Activated naive CD4-positive, alpha-beta T cell treated with anti-CD3 and anti-CD28 coated beads, Interleukin-2, amount 10 ng/mL, durations not matched to agents 7 days and 5 days (primary cell): ENCODE measurements around the gene SLIRP.
"Not testable (repeated sequence)": the region's sequence is repeated elsewhere in the genome, so short reads cannot be mapped to it uniquely, and the experiment has no call there.

Experiments
- CTCF ChIA-PET: fragments of 350-600 bp; sonication (Branson Sonifier 250); formaldehyde crosslinking; loops from one replicate; lab custom pipeline; 2021; ENCODE audit warnings: antibody characterized with exemption; lab: Charles Lee
- DNase-seq: peaks from one replicate; pipeline ENCODE4 v3.0.0-alpha.2; 2020
- H3K27ac Mint-ChIP-seq: one replicate; pipeline ENCODE4 v1.8.0; 2021; ENCODE audit warnings: mild to moderate bottlenecking, moderate library complexity, mixed read lengths
- H3K27me3 Mint-ChIP-seq: one replicate; pipeline ENCODE4 v1.8.0; 2021; ENCODE audit warnings: mild to moderate bottlenecking, mixed read lengths
- H3K36me3 Mint-ChIP-seq: one replicate; pipeline ENCODE4 v1.8.0; 2021; ENCODE audit warnings: mixed read lengths
- H3K4me1 Mint-ChIP-seq: one replicate; pipeline ENCODE4 v1.8.0; 2021; ENCODE audit warnings: mixed read lengths
- H3K4me3 Mint-ChIP-seq: one replicate; pipeline ENCODE4 v1.8.0; 2021; ENCODE audit warnings: mild to moderate bottlenecking, moderate library complexity, mixed read lengths
- H3K9me3 Mint-ChIP-seq: one replicate; pipeline ENCODE4 v1.8.0; 2021; ENCODE audit warnings: mixed read lengths

The SLIRP gene

GRCh38 chr14:77710364-77710763, 2.5 kb downstream of the SLIRP start:
- Mint-ChIP-seq H3K27me3 (no peaks in the 10 kb centered on the region), H3K27ac (no peak overlapping the region), H3K4me3 (no peak overlapping the region), H3K4me1 (peaks cover 42% of the 10 kb centered on the region), H3K36me3 (peaks cover 31% of the 10 kb centered on the region), H3K9me3 (no peaks in the 10 kb centered on the region)
- CTCF ChIA-PET, result interaction anchor here (1.3 kb wide), 1 partner anchor 251 kb away, joined by 3 read pairs; no protein-coding TSS in a partner anchor
- no peak for DNase-seq

GRCh38 chr14:77714926-77715325, 7.0 kb downstream of the SLIRP start:
- Mint-ChIP-seq H3K36me3 (peaks cover 36% of the 10 kb centered on the region), H3K4me3 (no peak overlapping the region), H3K27ac (no peak overlapping the region), H3K9me3 (no peaks in the 10 kb centered on the region), H3K4me1 (peaks cover 11% of the 10 kb centered on the region), H3K27me3 (no peaks in the 10 kb centered on the region)
- no peak for DNase-seq
- CTCF ChIA-PET, result interaction anchor here (0.9 kb wide), 1 partner anchor 256 kb away, joined by 3 read pairs; no protein-coding TSS in a partner anchor

- no peak overlapping the region for H3K4me3 Mint-ChIP-seq
- no peaks in the 10 kb centered on the region for H3K27me3 Mint-ChIP-seq
- peaks cover 44% of the 10 kb centered on the region for H3K36me3 Mint-ChIP-seq
- peaks cover 1% of the 10 kb centered on the region for H3K4me1 Mint-ChIP-seq
- no peaks in the 10 kb centered on the region for H3K9me3 Mint-ChIP-seq
- DNase-seq, result no peak
- no peak overlapping the region for H3K27ac Mint-ChIP-seq
- CTCF ChIA-PET, result no interaction called here
Measured at GRCh38 chr14:77717608-77718305, 9.9 kb downstream of the SLIRP start.

- DNase-seq, result no peak
- CTCF ChIA-PET, result interaction anchor here (1.1 kb wide), 1 partner anchor 15 kb away, joined by 3 read pairs; no protein-coding TSS in a partner anchor
- H3K4me3 Mint-ChIP-seq, result no peak overlapping the region
- no peaks in the 10 kb centered on the region for H3K9me3 Mint-ChIP-seq
- no peaks in the 10 kb centered on the region for H3K4me1 Mint-ChIP-seq
- peaks cover 49% of the 10 kb centered on the region for H3K36me3 Mint-ChIP-seq
- no peak overlapping the region for H3K27ac Mint-ChIP-seq
- H3K27me3 Mint-ChIP-seq, result no peaks in the 10 kb centered on the region
Measured at GRCh38 chr14:77721437-77721836, 13.5 kb downstream of the SLIRP start.

GRCh38 chr14:77722301-77722700, 14.4 kb downstream of the SLIRP start:
- H3K27ac Mint-ChIP-seq, result no peak overlapping the region
- H3K4me3 Mint-ChIP-seq, result no peak overlapping the region
- CTCF ChIA-PET, result no interaction called here
- no peaks in the 10 kb centered on the region for H3K9me3 Mint-ChIP-seq
- H3K36me3 Mint-ChIP-seq, result peaks cover 53% of the 10 kb centered on the region
- no peaks in the 10 kb centered on the region for H3K4me1 Mint-ChIP-seq
- DNase-seq, result no peak
- no peaks in the 10 kb centered on the region for H3K27me3 Mint-ChIP-seq

DNA sequence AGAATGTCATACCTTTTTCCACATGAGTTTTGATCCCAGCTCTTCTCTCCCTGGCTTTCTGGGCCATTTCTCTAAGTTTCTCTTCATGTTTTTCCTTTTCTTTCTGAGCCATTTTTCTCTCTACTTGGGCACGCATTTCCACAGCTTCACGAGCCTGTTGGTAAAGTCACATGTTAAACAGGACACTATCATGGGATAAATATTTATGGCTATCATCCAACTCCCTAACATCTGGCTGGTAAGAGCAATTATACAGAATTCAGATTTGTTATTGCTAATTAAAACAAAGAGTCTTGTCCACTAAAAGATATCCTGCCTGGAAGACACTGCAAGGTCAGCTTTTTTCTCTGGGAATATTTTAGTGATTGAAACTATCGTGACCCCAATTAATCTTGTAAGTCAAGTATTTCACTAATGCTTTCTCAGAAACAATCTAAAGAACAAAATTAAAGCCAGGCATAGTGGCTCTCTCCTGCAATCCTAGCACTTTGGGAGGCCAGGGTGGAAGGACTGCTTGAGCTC, 23.1 kb downstream of the SLIRP start:
- H3K4me3 Mint-ChIP-seq, result no peak overlapping the region
- DNase-seq, result no peak
- H3K27ac Mint-ChIP-seq, result no peak overlapping the region
- CTCF ChIA-PET, result no interaction called here
- no peaks in the 10 kb centered on the region for H3K4me1 Mint-ChIP-seq
- H3K27me3 Mint-ChIP-seq, result no peaks in the 10 kb centered on the region
- H3K36me3 Mint-ChIP-seq, result peaks cover 65% of the 10 kb centered on the region
- H3K9me3 Mint-ChIP-seq, result no peaks in the 10 kb centered on the region

DNA sequence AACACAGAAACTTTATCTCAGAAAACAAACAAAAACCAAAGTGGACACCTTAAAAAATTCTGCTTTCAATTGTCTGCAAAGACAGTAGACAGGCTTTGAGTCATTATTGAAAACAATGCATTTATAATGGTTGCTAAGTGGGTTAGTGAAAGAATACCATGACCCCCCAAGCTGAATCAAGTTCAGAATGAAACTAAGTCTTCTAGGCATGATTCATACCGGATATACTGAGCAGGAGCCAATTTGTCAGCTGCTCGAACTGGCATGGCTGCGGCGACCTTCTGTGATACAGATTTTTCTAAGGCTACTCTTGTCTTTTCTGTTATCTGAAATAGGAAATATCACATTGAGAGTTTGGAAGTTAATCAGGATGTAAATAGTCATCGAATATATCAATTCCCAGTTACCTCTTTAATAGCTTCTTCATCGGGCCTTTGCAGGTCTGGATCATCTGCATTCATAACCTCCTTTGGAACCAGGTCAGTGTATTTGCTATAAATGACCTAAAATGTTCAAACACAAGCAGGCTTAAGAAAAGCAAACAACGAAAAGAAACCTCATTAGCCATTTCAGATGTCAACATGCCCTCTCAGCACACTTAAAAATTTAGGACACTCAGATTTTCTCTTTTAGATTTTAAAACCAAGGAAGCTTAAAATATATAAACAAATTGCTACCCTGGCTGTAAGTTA, 30.8 kb downstream of the SLIRP start:
- Mint-ChIP-seq H3K9me3 (no peaks in the 10 kb centered on the region), H3K36me3 (peaks cover 46% of the 10 kb centered on the region), H3K27me3 (no peaks in the 10 kb centered on the region), H3K27ac (no peak overlapping the region), H3K4me1 (peaks cover 10% of the 10 kb centered on the region), H3K4me3 (no peak overlapping the region)
- CTCF ChIA-PET, result interaction anchor here (0.6 to 0.8 kb wide), 3 partner anchors 21 to 279 kb away, joined by 3 read pairs; no protein-coding TSS in a partner anchor
- DNase-seq, result no peak

- no peak overlapping the region for H3K4me3 Mint-ChIP-seq
- no peaks in the 10 kb centered on the region for H3K27me3 Mint-ChIP-seq
- CTCF ChIA-PET, result interaction anchor here (1.0 kb wide), 1 partner anchor 282 kb away, joined by 3 read pairs; no protein-coding TSS in a partner anchor
- peak overlapping the region; percentile 9 for H3K27ac Mint-ChIP-seq
- peaks cover 41% of the 10 kb centered on the region for H3K36me3 Mint-ChIP-seq
- H3K4me1 Mint-ChIP-seq, result peaks cover 10% of the 10 kb centered on the region
- H3K9me3 Mint-ChIP-seq, result no peaks in the 10 kb centered on the region
- no peak for DNase-seq
Measured at GRCh38 chr14:77741438-77741837, 33.5 kb downstream of the SLIRP start.

DNA sequence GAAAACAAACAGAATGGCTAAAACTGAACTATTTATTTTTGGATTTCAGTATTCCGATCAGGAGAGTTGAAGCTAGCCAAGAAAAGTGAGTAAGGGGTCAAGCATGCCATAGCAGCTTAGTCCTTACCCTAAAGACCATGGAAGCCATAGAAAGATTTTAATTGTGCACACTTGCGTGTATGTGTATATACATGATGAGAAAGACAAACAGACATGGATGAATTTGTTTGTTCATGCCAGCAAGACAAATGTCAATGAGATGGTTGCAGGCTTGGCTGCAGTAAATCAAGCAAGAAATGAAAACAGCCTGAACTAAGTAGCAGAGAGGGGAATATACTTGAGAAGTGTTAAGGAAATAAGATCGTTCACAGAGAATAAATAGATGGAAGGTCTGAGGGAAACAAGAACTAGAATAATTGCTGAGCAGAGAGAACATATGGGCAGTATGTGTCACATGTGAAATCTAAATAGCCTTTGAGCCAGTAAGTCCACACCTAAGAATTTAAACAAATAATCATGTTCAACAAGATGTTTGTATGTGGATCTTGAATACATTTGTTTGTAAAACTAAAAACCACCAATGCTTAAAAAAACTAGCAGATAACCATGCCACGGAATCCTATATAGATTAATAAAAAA, 38.3 kb downstream of the SLIRP start:
- Mint-ChIP-seq H3K9me3 (no peaks in the 10 kb centered on the region), H3K4me3 (no peak overlapping the region), H3K27me3 (no peaks in the 10 kb centered on the region), H3K36me3 (peaks cover 53% of the 10 kb centered on the region), H3K27ac (no peak overlapping the region), H3K4me1 (peaks cover 8% of the 10 kb centered on the region)
- CTCF ChIA-PET, result no interaction called here
- DNase-seq, result no peak

DNA sequence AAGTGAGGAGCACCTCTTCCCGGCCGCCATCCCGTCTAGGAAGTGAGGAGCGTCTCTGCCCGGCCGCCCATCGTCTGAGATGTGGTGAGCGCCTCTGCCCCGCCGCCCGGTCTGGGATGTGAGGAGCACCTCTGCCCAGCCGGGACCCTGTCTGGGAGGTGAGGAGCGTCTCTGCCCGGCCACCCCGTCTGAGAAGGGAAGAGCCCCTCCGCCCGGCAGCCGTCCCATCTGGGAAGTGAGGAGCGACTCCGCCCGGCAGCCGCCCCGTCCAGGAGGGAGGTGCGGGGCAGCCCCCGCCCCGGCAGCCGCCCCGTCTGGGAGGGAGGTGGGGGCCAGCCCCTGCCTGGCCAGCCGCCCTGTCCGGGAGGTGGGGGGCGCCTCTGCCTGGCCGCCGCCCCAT, 39.5 kb downstream of the SLIRP start:
- H3K4me3 Mint-ChIP-seq, CTCF ChIA-PET, H3K27me3 Mint-ChIP-seq, DNase-seq, H3K4me1 Mint-ChIP-seq, H3K27ac Mint-ChIP-seq, H3K9me3 Mint-ChIP-seq: not testable (repeated sequence)
- H3K36me3 Mint-ChIP-seq, result peaks cover 52% of the 10 kb centered on the region

DNA sequence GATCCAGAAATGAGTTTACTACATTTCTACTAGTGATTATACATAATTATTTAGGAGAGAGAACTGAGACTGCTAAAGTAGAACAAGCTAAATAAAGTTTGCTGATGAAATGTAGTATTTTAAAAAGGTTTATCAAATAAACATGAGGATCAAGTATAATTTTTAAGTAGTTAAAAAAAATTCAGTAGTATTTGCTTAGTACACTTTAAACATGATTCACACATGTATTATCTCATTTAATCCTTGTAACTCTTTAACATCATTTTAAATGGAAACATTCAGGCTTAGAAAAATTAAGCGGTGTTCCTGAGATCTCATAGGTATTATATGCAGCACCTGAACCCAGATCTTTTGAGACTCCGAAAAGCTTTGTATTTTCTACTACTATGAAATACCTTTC, 44.4 kb downstream of the SLIRP start:
- Mint-ChIP-seq H3K4me3 (no peak overlapping the region), H3K27me3 (no peaks in the 10 kb centered on the region), H3K4me1 (peaks cover 5% of the 10 kb centered on the region), H3K9me3 (no peaks in the 10 kb centered on the region), H3K36me3 (peaks cover 49% of the 10 kb centered on the region), H3K27ac (no peak overlapping the region)
- CTCF ChIA-PET, result no interaction called here
- no peak for DNase-seq

- Mint-ChIP-seq H3K4me3 (no peak overlapping the region), H3K27me3 (no peaks in the 10 kb centered on the region), H3K36me3 (peaks cover 52% of the 10 kb centered on the region), H3K9me3 (no peaks in the 10 kb centered on the region), H3K27ac (no peak overlapping the region), H3K4me1 (peaks cover 10% of the 10 kb centered on the region)
- no peak for DNase-seq
- CTCF ChIA-PET, result no interaction called here
Measured at GRCh38 chr14:77752799-77753516, 45.1 kb downstream of the SLIRP start.

DNA sequence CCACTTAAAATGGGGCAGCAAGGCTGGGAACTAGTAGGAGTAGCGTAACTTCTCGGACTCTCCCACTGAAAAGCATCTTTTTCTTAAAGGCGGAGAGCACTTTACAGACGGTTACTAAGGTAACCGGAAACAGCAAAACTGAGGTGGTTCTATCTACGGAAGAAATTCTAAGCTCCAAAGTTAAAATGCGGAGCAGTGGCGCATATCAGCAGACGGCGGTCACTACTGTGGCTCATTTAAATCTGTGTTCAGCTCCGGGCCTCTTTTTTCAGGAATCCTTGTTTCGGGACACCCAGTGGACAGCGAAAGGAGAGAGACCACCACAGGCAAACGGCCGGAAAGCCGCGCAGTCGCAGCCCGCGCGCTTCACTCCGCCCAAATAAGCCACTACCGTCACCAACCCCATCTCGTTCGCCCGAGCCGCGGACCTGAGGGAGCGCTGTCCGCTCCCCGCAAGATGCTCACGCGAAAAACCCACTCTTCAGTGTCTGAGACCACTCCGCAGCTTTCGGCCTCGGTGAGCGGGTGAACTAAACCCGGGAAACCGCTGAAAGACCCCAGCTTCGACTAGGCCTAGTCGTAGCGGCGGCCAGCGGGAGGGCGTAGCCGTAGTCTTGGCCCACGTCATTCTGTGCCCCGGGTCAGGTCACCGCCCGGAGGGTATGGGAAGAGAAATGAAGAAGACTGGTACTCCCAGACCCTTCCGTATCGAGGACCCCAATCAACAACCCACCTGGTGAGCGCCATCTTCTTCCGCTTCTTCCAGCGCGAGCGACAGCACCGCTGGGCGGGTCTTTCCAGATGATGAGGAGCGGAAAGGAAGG, 52.7 kb downstream of the SLIRP start, which contains the start of gene SNW1:
SNW1 (minus strand) TSS at position 776 of the 824 bp plus-strand sequence; CDS start at position 747, 29 bp downstream.
- Mint-ChIP-seq H3K36me3 (peaks cover 23% of the 10 kb centered on the region), H3K4me1 (peaks cover 37% of the 10 kb centered on the region), H3K27me3 (peaks cover 4% of the 10 kb centered on the region), H3K4me3 (peak within 1 kb of the TSS; percentile 95), H3K27ac (peak within 1 kb of the TSS; percentile 96), H3K9me3 (no peaks in the 10 kb centered on the region)
- CTCF ChIA-PET, result interaction anchor here (0.7 kb wide), 1 partner anchor 22 kb away, joined by 3 read pairs; no protein-coding TSS in a partner anchor
- peak; percentile 94 for DNase-seq
